NCI-H2081 (cell line): ENCODE data around the gene KIAA0586.
"Not testable (repeated sequence)": the region's sequence is repeated elsewhere in the genome, so short reads cannot be mapped to it uniquely, and the experiment has no call there.

ENCODE experiments used
- DNase-seq, 2 experiments: peaks; one replicate each; lab custom pipeline; 2025; lab: John Stamatoyannopoulos, UW

KIAA0586 gene

DNA sequence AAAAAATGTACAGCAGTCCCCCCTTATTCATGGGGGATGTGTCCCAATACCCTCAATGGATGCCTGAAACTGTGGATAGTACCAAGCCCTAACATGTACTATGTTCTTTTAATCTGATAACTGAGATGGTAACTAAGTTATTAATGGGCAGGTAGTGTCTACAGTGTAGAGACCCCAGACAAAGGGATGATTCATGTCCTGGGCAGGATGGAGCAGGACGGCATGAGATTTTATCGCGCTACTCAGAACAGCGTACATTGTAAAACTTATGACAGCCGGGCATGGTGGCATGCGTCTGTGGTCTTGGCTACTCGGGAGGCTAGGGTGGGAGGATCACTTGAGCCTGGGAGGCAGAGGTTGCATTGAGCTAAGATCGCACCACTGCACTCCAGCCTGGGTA, 37.1 kb downstream of the KIAA0586 start:
- no peak for DNase-seq

DNA sequence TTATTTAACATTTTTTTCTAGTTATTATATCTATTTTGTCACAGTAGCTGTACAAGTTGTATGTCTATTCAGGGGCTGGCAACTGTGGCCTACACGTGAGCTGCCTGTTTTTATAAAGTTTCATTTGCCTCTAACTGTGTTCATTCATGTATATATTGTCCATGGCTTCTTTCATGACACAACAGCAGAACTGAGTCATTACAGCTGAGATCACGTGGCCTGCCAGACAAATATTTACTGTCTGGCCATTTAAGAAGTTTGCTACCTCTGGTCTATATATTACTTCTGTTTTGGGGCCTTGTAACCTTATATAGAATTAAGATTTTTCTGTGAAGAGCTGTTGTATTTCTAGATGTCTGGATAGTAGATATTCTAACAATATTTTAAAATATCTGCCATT, 37.9 kb downstream of the KIAA0586 start:
- no peak for DNase-seq

GRCh38 chr14:58466459-58466858, 38.9 kb downstream of the KIAA0586 start:
- no peak for DNase-seq

DNA sequence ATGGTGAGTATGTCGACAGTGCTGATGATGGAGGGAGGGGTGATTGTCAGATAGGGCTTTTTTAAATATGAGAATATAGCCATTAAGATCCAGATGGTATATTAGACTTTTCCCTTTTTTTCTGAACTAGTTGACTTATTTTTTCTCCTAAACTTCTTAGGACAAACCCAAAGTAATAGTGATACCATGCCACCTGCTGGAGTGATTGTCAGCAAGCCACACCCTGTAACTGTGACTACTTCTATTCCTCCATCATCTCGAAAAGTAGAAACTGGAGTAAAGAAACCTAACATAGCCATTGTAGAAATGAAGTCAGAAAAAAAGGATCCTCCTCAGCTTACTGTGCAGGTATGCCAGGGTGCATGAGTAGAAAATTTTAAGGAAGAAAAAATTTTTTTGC, 40.1 kb downstream of the KIAA0586 start:
- no peak for DNase-seq

DNA sequence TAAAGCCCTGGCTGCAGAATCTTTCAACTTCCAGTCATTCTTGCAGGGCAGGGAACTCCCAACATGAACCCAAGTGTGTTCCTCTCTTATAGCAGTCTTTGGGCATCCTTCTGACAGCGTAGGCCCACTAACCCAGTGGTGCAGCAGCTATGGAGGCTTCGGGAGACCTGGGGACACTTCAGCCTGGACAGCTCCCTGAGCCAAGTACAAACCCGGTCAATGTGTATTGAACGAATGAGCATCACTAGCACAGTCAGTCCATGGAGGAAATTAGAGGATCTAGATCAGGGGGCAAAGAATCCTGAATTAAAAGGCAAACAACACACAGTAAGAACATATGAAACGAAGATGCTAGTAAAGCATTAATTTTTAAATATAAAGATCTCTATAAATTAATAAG, 41.8 kb downstream of the KIAA0586 start:
- DNase-seq, result no peak

DNA sequence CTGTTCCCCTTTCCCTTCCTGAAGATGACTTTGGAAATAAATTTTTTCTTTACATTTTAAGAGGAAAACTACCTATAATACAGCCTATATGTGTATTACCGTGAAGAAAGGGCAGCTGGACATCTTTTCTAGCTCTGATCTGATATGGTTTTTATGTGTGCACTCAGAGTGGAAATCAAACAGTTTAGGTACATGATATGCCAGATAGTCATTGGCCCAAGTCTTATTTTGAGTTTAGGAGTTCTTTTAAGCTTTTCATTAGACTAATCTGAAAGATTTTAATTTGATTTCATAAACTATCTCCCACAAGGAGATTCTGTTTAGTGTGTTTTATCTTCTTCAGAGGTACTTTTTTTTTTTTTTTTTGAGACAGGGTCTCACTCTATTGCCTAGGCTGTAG, 48.8 kb downstream of the KIAA0586 start:
- DNase-seq, result no peak

GRCh38 chr14:58477653-58478052, 50.1 kb downstream of the KIAA0586 start:
- DNase-seq, result no peak

DNA sequence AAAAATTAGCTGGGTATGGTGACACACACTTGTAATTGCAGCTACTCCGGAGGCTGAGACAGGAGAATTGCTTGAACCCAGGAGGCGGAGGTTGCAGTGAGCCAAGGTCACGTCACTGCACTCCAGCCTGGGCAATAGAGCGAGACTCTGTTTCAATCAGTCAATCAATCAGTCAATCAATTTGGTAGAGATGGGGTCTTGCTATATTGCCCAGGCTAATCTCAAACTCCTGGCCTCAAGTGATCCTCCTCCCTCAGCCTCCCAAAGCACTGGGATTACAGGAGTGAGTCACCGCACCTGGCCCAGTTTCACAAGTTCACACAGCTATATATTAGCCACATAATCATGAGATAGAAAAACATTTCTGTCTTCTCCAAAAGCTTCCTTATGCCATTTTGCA, 50.8 kb downstream of the KIAA0586 start:
- not testable (repeated sequence) for DNase-seq

DNA sequence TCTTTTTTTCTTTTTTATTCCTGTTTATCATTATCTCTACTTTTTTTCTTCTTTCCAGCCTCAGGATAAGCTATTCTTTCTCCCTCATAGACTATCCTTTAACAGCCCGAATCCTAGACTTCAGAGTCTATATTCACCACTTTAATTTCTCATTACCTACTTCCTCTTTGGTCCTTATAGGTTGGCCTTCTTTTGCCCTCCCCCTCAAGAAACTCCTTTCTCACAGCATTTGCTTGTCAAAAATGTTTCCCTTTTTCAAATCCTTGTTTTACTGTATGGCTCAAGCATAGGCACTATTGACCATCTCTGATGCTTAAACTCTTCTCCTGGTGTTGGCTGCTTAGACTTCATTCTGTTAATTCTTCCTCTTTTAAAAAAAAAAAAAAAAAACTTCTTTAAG, 52.5 kb downstream of the KIAA0586 start:
- DNase-seq, result no peak

DNA sequence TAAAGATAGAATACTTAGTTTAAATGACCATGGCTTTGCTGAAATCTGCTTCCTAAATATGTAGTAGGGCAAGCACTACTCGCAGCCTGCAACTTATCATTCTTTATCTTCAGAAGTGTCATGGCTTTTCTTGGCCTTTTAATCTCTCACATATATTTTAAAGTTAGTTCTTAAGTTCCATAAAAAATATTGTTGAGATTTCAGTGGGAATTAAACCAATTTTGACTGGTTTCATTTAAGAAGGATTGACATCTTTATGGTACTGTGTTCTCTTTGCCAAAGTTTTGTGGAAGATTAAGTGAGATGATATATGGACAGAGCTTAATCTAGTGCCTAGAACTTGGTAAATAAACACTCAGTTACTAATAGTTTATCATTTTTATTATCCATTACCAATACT, 56.7 kb downstream of the KIAA0586 start:
- DNase-seq, result no peak

DNA sequence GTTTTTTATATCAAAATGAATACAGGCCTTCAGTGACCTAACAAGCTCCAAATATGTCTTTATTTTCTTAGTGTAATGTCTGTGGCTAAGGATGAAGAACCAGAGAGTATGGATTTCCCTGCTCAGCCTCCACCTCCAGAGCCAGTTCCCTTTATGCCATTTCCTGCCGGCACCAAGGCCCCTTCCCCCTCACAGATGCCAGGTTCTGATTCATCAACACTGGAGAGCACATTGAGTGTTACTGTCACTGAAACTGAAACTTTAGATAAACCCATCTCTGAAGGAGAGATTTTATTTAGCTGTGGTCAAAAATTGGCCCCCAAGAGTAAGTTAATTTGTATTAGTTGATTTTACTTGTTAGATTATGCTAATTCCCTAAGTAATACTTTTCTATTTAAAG, 61.0 kb downstream of the KIAA0586 start:
- no peak for DNase-seq

DNA sequence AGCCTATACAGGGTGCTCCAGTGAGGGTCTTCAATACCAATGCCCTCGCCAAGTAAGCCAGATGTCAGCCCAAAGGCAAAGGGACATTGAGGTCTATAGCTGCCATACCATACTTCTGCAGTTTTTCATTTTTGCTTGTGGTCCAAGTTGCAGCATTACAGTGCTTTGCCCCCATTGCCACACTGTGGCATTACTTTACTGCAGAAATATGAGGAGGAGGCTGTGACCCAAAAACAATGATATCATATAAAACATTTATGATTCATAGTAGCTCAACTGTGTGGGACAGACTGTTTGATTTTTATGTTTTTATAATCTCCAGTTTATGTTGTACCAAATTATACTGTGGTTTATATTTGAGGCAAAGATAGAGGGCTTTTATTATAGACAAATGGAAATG, 64.1 kb downstream of the KIAA0586 start:
- no peak for DNase-seq

DNA sequence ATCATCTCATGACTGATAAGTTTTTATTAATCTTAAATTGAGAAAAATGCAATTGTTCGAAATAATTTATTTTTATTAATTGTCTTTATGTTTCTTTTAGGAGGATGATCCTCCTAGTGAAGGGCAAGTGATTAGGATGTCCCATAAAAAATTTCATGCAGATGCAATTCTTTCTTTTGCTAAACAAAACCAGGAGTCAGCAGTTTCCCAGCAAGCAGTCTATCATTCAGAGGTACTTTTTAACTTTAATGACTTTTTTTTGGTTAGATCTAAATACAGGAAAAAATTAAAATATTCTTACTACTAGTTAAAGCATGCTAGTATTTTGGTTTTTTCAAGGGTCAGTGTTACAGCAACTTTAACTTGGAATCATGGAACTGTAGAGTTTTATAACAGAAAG, 64.5 kb downstream of the KIAA0586 start:
- no peak for DNase-seq

DNA sequence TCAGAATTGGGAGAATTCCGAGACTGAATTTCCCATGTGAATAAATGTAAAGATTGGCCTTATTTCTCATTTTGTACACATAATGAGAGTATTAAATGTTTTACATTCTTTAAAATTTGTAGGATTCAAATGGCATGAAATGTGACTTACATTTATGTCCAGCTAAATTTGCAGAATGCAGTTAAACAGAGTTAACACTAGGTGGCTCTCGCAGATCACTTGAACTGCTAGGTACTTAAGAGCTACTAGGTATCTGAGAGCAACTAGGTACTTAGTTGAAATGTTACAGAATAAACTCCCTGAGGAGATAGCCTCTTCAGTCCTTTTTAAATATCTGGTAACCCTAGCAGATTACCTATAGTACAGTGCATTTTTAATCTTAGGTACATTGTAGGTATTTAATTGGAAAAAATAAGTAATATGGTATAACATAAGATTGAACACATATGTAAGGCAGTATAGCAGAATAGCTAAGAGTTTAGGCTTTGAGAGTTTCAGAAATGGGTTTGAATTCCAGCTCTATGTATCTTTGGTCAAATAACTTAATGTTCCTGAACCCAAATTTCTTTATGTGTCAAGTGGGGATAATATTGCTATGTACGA, 73.8 kb downstream of the KIAA0586 start:
- peak; percentile 51 to 68 for DNase-seq

GRCh38 chr14:58513272-58513671, 85.8 kb downstream of the KIAA0586 start:
- no peak for DNase-seq

GRCh38 chr14:58517592-58517991, 90.1 kb downstream of the KIAA0586 start:
- DNase-seq, result no peak

- not testable (repeated sequence) for DNase-seq
Observed at GRCh38 chr14:58525691-58526090, 98.2 kb downstream of the KIAA0586 start.

DNA sequence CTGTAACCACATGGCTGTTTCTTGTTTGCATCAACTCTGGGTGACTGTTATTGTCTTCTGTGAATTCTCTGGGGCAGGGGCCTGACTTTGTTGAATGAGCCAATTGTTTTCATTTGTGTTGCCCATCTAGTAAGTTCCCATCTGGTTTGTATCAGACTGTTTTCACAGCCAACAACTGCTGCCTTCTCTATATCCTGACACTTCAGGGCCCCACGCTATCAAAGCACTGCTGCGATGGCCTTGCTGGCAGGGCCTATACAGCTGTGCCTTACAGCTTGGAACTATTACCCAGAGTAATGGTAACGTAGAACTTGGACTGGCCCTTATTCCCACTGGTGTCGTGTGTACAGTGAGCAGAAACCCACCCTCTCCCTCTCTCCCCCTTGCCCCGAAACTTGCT, 105.9 kb downstream of the KIAA0586 start:
- no peak for DNase-seq

- DNase-seq, result no peak
Observed at GRCh38 chr14:58535044-58535443, 107.5 kb downstream of the KIAA0586 start.

GRCh38 chr14:58537004-58537403, 109.5 kb downstream of the KIAA0586 start:
- DNase-seq, result no peak

DNA sequence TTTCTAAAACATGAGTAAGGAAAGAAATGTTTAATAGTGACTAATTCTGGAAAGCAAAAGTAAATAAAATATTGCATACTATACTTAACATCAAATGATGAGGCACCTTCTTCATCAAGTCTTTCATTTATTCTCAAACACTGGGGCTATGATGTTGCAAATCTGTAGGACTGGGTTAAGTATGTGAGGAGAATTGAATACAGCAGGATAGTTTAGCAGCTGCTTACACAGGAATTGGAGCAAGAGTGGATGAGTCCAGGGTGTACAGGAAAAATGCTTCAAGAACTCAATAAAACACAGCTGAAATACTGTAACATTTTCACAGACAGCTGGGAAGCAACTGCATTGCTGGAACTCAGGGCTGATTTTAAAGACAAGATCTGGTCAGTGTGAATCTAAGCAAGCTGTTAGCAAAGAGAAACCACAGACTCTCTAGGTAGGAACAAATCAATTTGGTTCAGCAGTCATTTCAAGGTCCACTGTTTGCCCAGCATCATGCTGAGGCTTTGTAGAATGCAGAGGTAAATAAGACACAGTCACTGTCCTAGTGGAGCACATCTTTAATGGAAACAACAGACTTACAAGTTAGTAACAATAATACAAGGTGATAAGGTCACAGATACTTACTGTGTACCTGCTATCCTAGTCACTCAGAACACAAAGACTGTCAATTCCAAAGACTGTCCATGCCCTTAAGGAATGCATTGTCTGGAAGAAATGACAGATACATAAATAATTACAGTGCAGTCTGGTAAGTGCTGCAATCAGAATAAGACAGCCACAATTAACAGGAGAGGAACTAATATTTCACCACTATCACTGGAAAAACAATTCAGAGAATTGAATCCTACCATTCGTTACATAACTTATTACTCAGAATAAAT, 113.5 kb downstream of the KIAA0586 start:
- peak in 1 of 2 experiments; percentile 57 for DNase-seq

DNA sequence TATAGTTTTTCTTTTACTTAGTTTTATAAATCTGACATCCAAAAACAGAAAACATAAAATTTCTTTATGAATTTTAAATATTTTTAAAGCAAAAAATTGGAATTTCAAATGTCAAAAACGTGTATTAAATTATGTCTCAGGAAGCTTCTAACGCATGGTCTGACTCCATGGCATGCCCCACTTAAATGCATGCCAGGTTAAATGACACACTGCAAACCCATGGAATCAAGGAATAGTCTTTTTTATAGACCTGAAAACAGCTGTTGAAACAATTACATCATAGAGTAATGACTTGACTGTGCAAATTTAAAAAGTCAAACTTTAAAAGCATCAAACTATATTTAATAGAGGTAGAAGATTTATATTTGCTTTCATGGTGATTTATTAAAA, 114.1 kb downstream of the KIAA0586 start:
- peak in 1 of 2 experiments; percentile 21 for DNase-seq

- no peak for DNase-seq
Observed at GRCh38 chr14:58543253-58543652, 115.7 kb downstream of the KIAA0586 start.

DNA sequence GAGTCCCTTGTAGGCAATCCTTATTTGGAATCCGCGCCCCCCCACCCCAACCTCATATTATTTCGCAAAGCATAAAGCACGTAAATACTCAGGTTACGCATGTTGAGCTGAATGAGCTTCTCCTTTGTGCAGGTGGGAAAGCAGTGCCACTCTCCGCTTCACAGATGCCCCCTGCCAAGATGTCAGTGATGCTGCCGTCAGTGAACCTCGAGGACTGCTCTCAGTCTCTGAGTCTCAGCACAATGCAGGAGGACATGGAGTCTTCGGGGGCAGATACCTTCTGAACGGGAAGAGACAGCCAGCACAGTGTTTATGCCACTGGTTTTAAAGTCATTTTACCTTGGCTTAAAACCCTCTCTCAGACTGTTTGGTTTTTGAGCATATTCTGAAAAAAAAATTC, 120.1 kb downstream of the KIAA0586 start:
- DNase-seq, result no peak
